ENCODE measurements around the gene TMOD1. TPM values are rescaled to one million over a fixed set of nuclear protein-coding genes. Genes with fewer than 3 reads are reported as not detected.

Gene TMOD1
- total RNA-seq, 1 donor from 2014 or later, result not detected

DNA sequence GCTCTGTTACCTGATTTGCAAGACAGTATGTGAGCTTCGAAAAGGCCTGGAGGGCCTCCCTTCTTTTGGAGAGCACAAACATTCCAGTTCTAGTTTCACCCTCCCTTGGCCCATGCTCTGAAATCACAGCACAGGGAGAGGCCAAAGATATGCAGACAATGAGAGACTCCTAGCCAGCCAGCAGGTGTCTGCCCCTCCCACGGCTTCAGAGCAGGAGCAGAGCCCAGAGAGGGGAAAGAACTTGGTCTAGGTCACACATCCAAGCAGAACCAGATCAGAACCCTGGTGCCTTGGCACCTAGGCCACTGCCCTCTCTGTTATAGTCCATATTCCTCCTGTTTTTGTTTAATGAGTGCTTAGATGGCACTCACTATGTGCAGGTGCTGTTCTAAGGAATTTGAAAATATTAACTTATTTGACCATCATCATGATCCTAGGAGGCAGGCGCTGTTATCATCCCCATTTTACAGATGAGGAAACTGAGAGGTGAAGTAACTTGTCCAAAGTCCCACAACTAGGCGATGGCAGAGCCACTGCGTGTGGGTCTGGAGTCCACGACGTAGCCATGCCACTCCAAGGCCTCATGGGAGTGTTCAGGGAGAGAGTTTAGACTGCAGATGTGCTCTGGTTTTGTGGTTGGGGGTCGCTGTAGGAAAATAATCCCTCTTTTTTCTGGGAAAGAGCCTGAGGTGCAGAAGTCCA, 27.2 kb downstream of the TMOD1 start:
- Mint-ChIP-seq H3K9me3 (no peaks in the 10 kb centered on the region), H3K27ac (no peak overlapping the region)
- TF ChIP-seq EZH2phosphoT487 (IDR thresholded peaks at IDR 0.05) (no peak), EZH2 (IDR thresholded peaks at IDR 0.05) (no peak), CTCF (IDR thresholded peaks at IDR 0.05) (no peak)

DNA sequence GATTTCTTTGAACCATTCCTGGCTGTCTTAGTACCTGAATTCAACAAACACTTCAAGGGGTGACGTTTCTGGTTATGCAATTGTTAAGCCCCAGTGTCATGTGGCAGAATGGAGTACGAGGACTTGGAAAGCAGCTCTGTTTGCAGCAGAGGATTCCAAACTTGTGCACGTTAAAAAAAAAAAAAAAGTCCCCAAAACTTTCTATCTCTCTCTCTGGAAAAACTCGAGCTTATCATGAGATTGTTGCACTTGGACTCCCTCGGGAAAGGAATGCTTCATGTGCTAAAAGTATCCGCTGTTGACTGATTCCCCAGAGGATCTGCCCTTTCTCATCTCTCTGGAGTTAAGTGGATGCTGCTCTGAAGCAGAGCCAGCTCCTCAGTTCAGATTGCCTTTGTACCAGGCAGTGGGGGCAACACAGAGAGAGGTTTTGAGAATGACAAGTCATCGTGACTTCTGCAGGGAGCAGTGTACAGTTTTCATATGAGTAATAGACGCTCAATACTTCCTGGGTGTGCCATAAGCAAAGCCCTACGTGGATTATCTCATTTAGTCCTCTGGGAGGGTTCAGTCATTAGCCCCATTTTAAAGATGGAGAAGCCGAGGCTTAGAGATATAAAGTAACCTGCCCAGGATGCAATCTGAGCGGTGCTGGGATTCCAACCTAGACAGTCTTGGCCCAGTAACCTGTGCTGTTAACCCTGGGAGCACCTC, 28.1 kb downstream of the TMOD1 start:
- Histone ChIP-seq H3K9me3 (ENCODE audit: low read depth) (no peaks in the 10 kb centered on the region), H3K4me1 (peaks cover 21% of the 10 kb centered on the region), H3K27me3 (no peaks in the 10 kb centered on the region), H3F3A (ENCODE audit: low read depth) (peaks cover 25% of the 10 kb centered on the region), H3K4me3 (no peak overlapping the region), H3K4me2 (no peak overlapping the region), H3K27ac (no peak overlapping the region), H3K36me3 (no peaks in the 10 kb centered on the region), H3K79me2 (ENCODE audit: low read depth) (no peaks in the 10 kb centered on the region), H2AFZ (replicated peaks) (no peak overlapping the region), H4K20me1 (ENCODE audit: low read depth) (no peaks in the 10 kb centered on the region), H3K9ac (no peak overlapping the region)
- peaks cover 5% of the 10 kb centered on the region for H3K27me3 Mint-ChIP-seq (ENCODE audit: insufficient read depth, low read depth)
- H3K4me3 Mint-ChIP-seq, result no peak overlapping the region
- no peaks in the 10 kb centered on the region for H3K36me3 Mint-ChIP-seq
- H3K27ac Mint-ChIP-seq, result no peak overlapping the region
- no peak for DNase-seq (ENCODE audit: low spot score)
- TF ChIP-seq EZH2phosphoT487 (IDR thresholded peaks at IDR 0.05) (no peak), CTCF (IDR thresholded peaks at IDR 0.05) (no peak), EZH2 (IDR thresholded peaks at IDR 0.05) (no peak)
- peaks cover 21% of the 10 kb centered on the region for H3K4me1 Mint-ChIP-seq
- H3K9me3 Mint-ChIP-seq, result no peaks in the 10 kb centered on the region

More for the DNA sequence above, 27.2 kb downstream of the TMOD1 start:
- Histone ChIP-seq H3K4me3 (no peak overlapping the region), H3K4me2 (peak overlapping the region; percentile 70), H3K9ac (no peak overlapping the region), H2AFZ (replicated peaks) (no peak overlapping the region), H3K27me3 (no peaks in the 10 kb centered on the region), H3F3A (ENCODE audit: low read depth) (peaks cover 25% of the 10 kb centered on the region), H4K20me1 (ENCODE audit: low read depth) (no peaks in the 10 kb centered on the region), H3K79me2 (ENCODE audit: low read depth) (no peaks in the 10 kb centered on the region), H3K36me3 (no peaks in the 10 kb centered on the region), H3K4me1 (peaks cover 21% of the 10 kb centered on the region), H3K27ac (peak overlapping the region; percentile 77), H3K9me3 (ENCODE audit: low read depth) (no peaks in the 10 kb centered on the region)
- DNase-seq (ENCODE audit: low spot score), result no peak
- no peak overlapping the region for H3K4me3 Mint-ChIP-seq
- H3K4me1 Mint-ChIP-seq, result peaks cover 21% of the 10 kb centered on the region
- H3K27me3 Mint-ChIP-seq (ENCODE audit: insufficient read depth, low read depth), result peaks cover 5% of the 10 kb centered on the region
- no peaks in the 10 kb centered on the region for H3K36me3 Mint-ChIP-seq

GRCh38 chr9:97531888-97532376, 30.5 kb downstream of the TMOD1 start:
- Histone ChIP-seq H2AFZ (replicated peaks) (no peak overlapping the region), H3K4me2 (no peak overlapping the region)
- no peaks in the 10 kb centered on the region for H3K36me3 Mint-ChIP-seq

More at GRCh38 chr9:97531888-97532376, 30.5 kb downstream of the TMOD1 start:
- Histone ChIP-seq H3K27ac (no peak overlapping the region), H3K36me3 (no peaks in the 10 kb centered on the region), H3K4me3 (no peak overlapping the region), H3K79me2 (ENCODE audit: low read depth) (no peaks in the 10 kb centered on the region), H3K4me1 (peaks cover 19% of the 10 kb centered on the region), H3K9ac (no peak overlapping the region), H3K27me3 (no peaks in the 10 kb centered on the region), H3K9me3 (ENCODE audit: low read depth) (no peaks in the 10 kb centered on the region), H4K20me1 (ENCODE audit: low read depth) (no peaks in the 10 kb centered on the region), H3F3A (ENCODE audit: low read depth) (peaks cover 23% of the 10 kb centered on the region)
- Mint-ChIP-seq H3K9me3 (no peaks in the 10 kb centered on the region), H3K4me3 (no peak overlapping the region), H3K4me1 (peaks cover 26% of the 10 kb centered on the region), H3K27me3 (ENCODE audit: insufficient read depth, low read depth) (peaks cover 4% of the 10 kb centered on the region), H3K27ac (peak overlapping the region; percentile 34)
- no peak for DNase-seq (ENCODE audit: low spot score)
- TF ChIP-seq CTCF (IDR thresholded peaks at IDR 0.05) (no peak), EZH2 (IDR thresholded peaks at IDR 0.05) (no peak), EZH2phosphoT487 (IDR thresholded peaks at IDR 0.05) (no peak)
